ENCODE measurements around the gene PCMTD2.
"Not testable (repeated sequence)": the region's sequence is repeated elsewhere in the genome, so short reads cannot be mapped to it uniquely, and the experiment has no call there.

The PCMTD2 gene

GRCh38 chr20:64258071-64258823 lies 2.7 kb downstream of the PCMTD2 start:
- DNase-seq = no peak

- no peak for DNase-seq
Measured at GRCh38 chr20:64260239-64260638, 4.7 kb downstream of the PCMTD2 start.

GRCh38 chr20:64261138-64261537 lies 5.6 kb downstream of the PCMTD2 start:
- no peak for DNase-seq

- no peak for DNase-seq
Measured at GRCh38 chr20:64264091-64264490, 8.5 kb downstream of the PCMTD2 start.

GRCh38 chr20:64265201-64265600 lies 9.7 kb downstream of the PCMTD2 start:
- no peak for DNase-seq

GRCh38 chr20:64266988-64267387 lies 11.4 kb downstream of the PCMTD2 start:
- no peak for DNase-seq

- DNase-seq = no peak
Measured at GRCh38 chr20:64268174-64268573, 12.6 kb downstream of the PCMTD2 start.

GRCh38 chr20:64269604-64270411 lies 14.3 kb downstream of the PCMTD2 start:
- no peak for DNase-seq

GRCh38 chr20:64271636-64272035 lies 16.1 kb downstream of the PCMTD2 start:
- DNase-seq = no peak

GRCh38 chr20:64273109-64273508 lies 17.6 kb downstream of the PCMTD2 start:
- DNase-seq = no peak

GRCh38 chr20:64276817-64277216 lies 21.3 kb downstream of the PCMTD2 start:
- no peak for DNase-seq

GRCh38 chr20:64277571-64278316 lies 22.2 kb downstream of the PCMTD2 start:
- no peak for DNase-seq

- no peak for DNase-seq
Measured at GRCh38 chr20:64278317-64278681, 22.8 kb downstream of the PCMTD2 start.

- no peak for DNase-seq
Measured at GRCh38 chr20:64279826-64280459, 24.4 kb downstream of the PCMTD2 start.

GRCh38 chr20:64280460-64280843 lies 24.9 kb downstream of the PCMTD2 start:
- DNase-seq = no peak

GRCh38 chr20:64283646-64284045 lies 28.1 kb downstream of the PCMTD2 start:
- DNase-seq = no peak

GRCh38 chr20:64285579-64286446 lies 30.3 kb downstream of the PCMTD2 start:
- DNase-seq = not testable (repeated sequence)

GRCh38 chr20:64286447-64287263 lies 31.1 kb downstream of the PCMTD2 start:
- DNase-seq = not testable (repeated sequence)

GRCh38 chr20:64287264-64287590 lies 31.7 kb downstream of the PCMTD2 start:
- not testable (repeated sequence) for DNase-seq

GRCh38 chr20:64292167-64292566 lies 36.6 kb downstream of the PCMTD2 start:
- not testable (repeated sequence) for DNase-seq

- DNase-seq = not testable (repeated sequence)
Measured at GRCh38 chr20:64303086-64303485, 47.5 kb downstream of the PCMTD2 start.

All from NCI-H1105 (cell line).